Keratinocyte (primary cell): ENCODE data around the gene TENM3. TPM values are rescaled to one million over a fixed set of nuclear protein-coding genes. Genes with fewer than 3 reads are reported as not detected.

Experiments
- DNase-seq: peaks from one replicate; pipeline ENCODE4 v3.0.0-alpha.2; 2011; ENCODE audit warnings: low read depth, missing footprints, low spot score
- FAIRE-seq: peaks from 2 replicates; lab custom pipeline; 2011; peaks lifted over from hg19 to GRCh38; lab: Jason Lieb, UNC
- H2AFZ ChIP-seq: 2 replicates; pipeline ENCODE4 v1.6.0; 2012; ENCODE audit warnings: low read length, control low read depth, inconsistent platforms; ENCODE audit not compliant: control insufficient read depth
- H3K27ac ChIP-seq: 2 replicates; pipeline ENCODE4 v1.5.1; 2011; ENCODE audit warnings: low read length; ENCODE audit not compliant: control insufficient read depth, insufficient read depth
- H3K27me3 ChIP-seq: 3 replicates; pipeline ENCODE4 v1.6.0; 2011; ENCODE audit warnings: low read length; ENCODE audit not compliant: control insufficient read depth, insufficient read depth; ENCODE audit errors: extremely low read depth
- H3K36me3 ChIP-seq, 2 experiments: 2 replicates in 1 of 2; 3 replicates in 1 of 2; pipeline ENCODE4 v1.5.1; 2011; ENCODE audit warnings: low read length in 2 of 2, mild to moderate bottlenecking in 1 of 2; ENCODE audit not compliant: control insufficient read depth in 2 of 2, insufficient read depth in 2 of 2; ENCODE audit errors: extremely low read depth in 1 of 2
- H3K4me1 ChIP-seq: 3 replicates; pipeline ENCODE4 v1.5.1; 2011; ENCODE audit warnings: low read length; ENCODE audit not compliant: control insufficient read depth, insufficient read depth; ENCODE audit errors: extremely low read depth
- H3K4me2 ChIP-seq: 3 replicates; pipeline ENCODE4 v1.6.0; 2011; ENCODE audit warnings: low read depth, low read length; ENCODE audit not compliant: control insufficient read depth, insufficient read depth; ENCODE audit errors: extremely low read depth
- H3K4me3 ChIP-seq, 3 experiments: fragments of 200-600 bp in 1 of 3; sonication (generic) in 1 of 3; 2 replicates in 2 of 3; 3 replicates in 1 of 3; pipeline ENCODE4 v1.5.1; 2011 to 2016; ENCODE audit warnings: low read length in 3 of 3, mild to moderate bottlenecking in 3 of 3, control low read depth in 2 of 3, inconsistent platforms in 1 of 3, low read depth in 1 of 3, mixed read lengths in 1 of 3, mixed run types in 1 of 3, moderate library complexity in 1 of 3; ENCODE audit not compliant: control insufficient read depth in 2 of 3, insufficient read depth in 2 of 3; ENCODE audit errors: extremely low read depth in 1 of 3
- H3K79me2 ChIP-seq: 2 replicates; pipeline ENCODE4 v1.6.0; 2012; ENCODE audit warnings: low read length; ENCODE audit not compliant: control insufficient read depth, insufficient read depth
- H3K9ac ChIP-seq: 3 replicates; pipeline ENCODE4 v1.6.0; 2011; ENCODE audit warnings: low read length; ENCODE audit not compliant: control insufficient read depth, insufficient read depth; ENCODE audit errors: extremely low read depth
- H3K9me1 ChIP-seq: 3 replicates; pipeline ENCODE4 v1.6.0; 2011; ENCODE audit warnings: low read length; ENCODE audit not compliant: control insufficient read depth, insufficient read depth; ENCODE audit errors: extremely low read depth
- H3K9me3 ChIP-seq: 2 replicates; pipeline ENCODE4 v1.5.1; 2012; ENCODE audit warnings: low read depth, low read length; ENCODE audit not compliant: control insufficient read depth
- H4K20me1 ChIP-seq: 3 replicates; pipeline ENCODE4 v1.6.0; 2011; ENCODE audit warnings: low read length; ENCODE audit not compliant: control insufficient read depth, insufficient read depth; ENCODE audit errors: extremely low read depth
- CTCF ChIP-seq, 3 experiments: IDR thresholded peaks in 1 of 3; conservative IDR thresholded peaks in 1 of 3; optimal IDR thresholded peaks in 1 of 3; 2 replicates in 2 of 3; 3 replicates in 1 of 3; pipeline versions ENCODE3 to v1.5.1; 2011; ENCODE audit warnings: low read length in 3 of 3, mild to moderate bottlenecking in 3 of 3, moderate library complexity in 2 of 3, control low read depth in 1 of 3, inconsistent platforms in 1 of 3; ENCODE audit not compliant: insufficient read depth in 2 of 3; ENCODE audit errors: extremely low read depth in 1 of 3
- EZH2 ChIP-seq: IDR thresholded peaks from one replicate; pipeline ENCODE4 v1.6.1; 2012; ENCODE audit warnings: inconsistent platforms, mild to moderate bottlenecking, low read length, moderate library complexity
- dilution Hi-C: fragments of 300-500 bp; cut with MboI; formaldehyde crosslinking; loops from one replicate; pipeline ENCODE4 v1.7.0; 2020; ENCODE audit warnings: low sequenced_read_pairs; ENCODE audit not compliant: extremely low pct_ligation_motif_present
- polyA plus RNA-seq, 5 experiments: library from polyadenylated mRNA; depleted of rRNA in 3 of 5; stranded (reverse) in 3 of 5; stranded (forward) in 1 of 5; unstranded in 1 of 5; fragments of >200 nt; gene quantifications; 1 replicate in 1 of 5; 2 replicates in 3 of 5; 3 replicates in 1 of 5; pipeline versions ENCODE4 v1.2.1 to v1.2.3, GENCODE V29; 2011 to 2012; ENCODE audit warnings: missing spikeins in 2 of 5, low read depth in 1 of 5, low replicate concordance in 1 of 5

TENM3 gene
- polyA plus RNA-seq, 1 donor (not counting 4 experiments of a cell fraction or from before 2014, with no cell fraction given), result 17.0 TPM

- peak overlapping the region in 2 of 3 experiments; percentile 20 to 29 for H3K4me3 ChIP-seq
- H3K4me2 ChIP-seq, result peak overlapping the region; percentile 70
- FAIRE-seq, result no peak
- no peaks in the 10 kb centered on the region for H3K36me3 ChIP-seq
- H3K9me1 ChIP-seq, result no peaks in the 10 kb centered on the region
- H3K9ac ChIP-seq, result peak overlapping the region; percentile 54
- H4K20me1 ChIP-seq, result no peaks in the 10 kb centered on the region
- H3K79me2 ChIP-seq, result no peaks in the 10 kb centered on the region
- no peak for TF ChIP-seq EZH2
- peak in 2 of 3 experiments; percentile 55 to 94 for TF ChIP-seq CTCF (optimal IDR thresholded peaks at IDR 0.05 in 1 of 3, IDR thresholded peaks at IDR 0.05 in 1 of 3, conservative IDR thresholded peaks at IDR 0.05 in 1 of 3; ENCODE audit: extremely low read depth in 1 of 3, insufficient read depth in 2 of 3, low read length in 3 of 3)
- DNase-seq, result no peak
- peak overlapping the region; percentile 90 for H2AFZ ChIP-seq
- H3K9me3 ChIP-seq, result peaks cover 10% of the 10 kb centered on the region
- peak overlapping the region; percentile 8 for H3K27ac ChIP-seq
- peaks cover 8% of the 10 kb centered on the region for H3K4me1 ChIP-seq
- dilution Hi-C loops, result no loop called here
- H3K27me3 ChIP-seq, result no peaks in the 10 kb centered on the region
Measured at GRCh38 chr4:182806259-182807252, 563.4 kb downstream of the TENM3 start.

- Histone ChIP-seq H3K36me3 (no peaks in the 10 kb centered on the region), H3K9me1 (no peaks in the 10 kb centered on the region), H3K9me3 (peaks cover 12% of the 10 kb centered on the region), H3K4me2 (no peak overlapping the region), H4K20me1 (no peaks in the 10 kb centered on the region), H3K4me1 (peaks cover 8% of the 10 kb centered on the region), H3K27me3 (no peaks in the 10 kb centered on the region), H3K79me2 (no peaks in the 10 kb centered on the region), H3K4me3 (no peak overlapping the region), H3K9ac (no peak overlapping the region), H2AFZ (no peak overlapping the region), H3K27ac (no peak overlapping the region)
- DNase-seq, result no peak
- no peak for FAIRE-seq
- dilution Hi-C loops, result no loop called here
- TF ChIP-seq EZH2 (no peak), CTCF (optimal IDR thresholded peaks at IDR 0.05 in 1 of 3, IDR thresholded peaks at IDR 0.05 in 1 of 3, conservative IDR thresholded peaks at IDR 0.05 in 1 of 3; ENCODE audit: extremely low read depth in 1 of 3, insufficient read depth in 2 of 3, low read length in 3 of 3) (no peak)
Measured at GRCh38 chr4:182807346-182807745, 564.1 kb downstream of the TENM3 start.
